H9 (cell line): ENCODE data around the gene NPS. TPM values are rescaled to one million over a fixed set of nuclear protein-coding genes. Genes with fewer than 3 reads are reported as not detected.

ENCODE experiments used
- DNase-seq: peaks from one replicate; pipeline ENCODE4 v3.0.0-alpha.2; 2017
- H2AFZ ChIP-seq: one replicate; pipeline ENCODE4 v1.6.1; 2013; ENCODE audit warnings: mild to moderate bottlenecking, low read length, control low read depth, moderate library complexity
- H2AK5ac ChIP-seq: 2 replicates; pipeline ENCODE4 v1.6.1; 2013; ENCODE audit warnings: low read length, control low read depth, mixed read lengths; ENCODE audit not compliant: insufficient read length
- H2BK120ac ChIP-seq: one replicate; pipeline ENCODE4 v1.6.1; 2013; ENCODE audit warnings: low read depth, mild to moderate bottlenecking, low read length, control low read depth, inconsistent platforms; ENCODE audit not compliant: poor library complexity, severe bottlenecking
- H2BK12ac ChIP-seq: 2 replicates; pipeline ENCODE4 v1.6.1; 2013; ENCODE audit warnings: low read length, control low read depth, mixed read lengths, low read depth; ENCODE audit not compliant: insufficient read length
- H2BK15ac ChIP-seq: 2 replicates; pipeline ENCODE4 v1.6.1; 2013; ENCODE audit warnings: low read depth, low read length, control low read depth
- H2BK20ac ChIP-seq: one replicate; pipeline ENCODE4 v1.6.1; 2013; ENCODE audit warnings: low read depth, mild to moderate bottlenecking, low read length, control low read depth, inconsistent platforms; ENCODE audit not compliant: poor library complexity, severe bottlenecking
- H2BK5ac ChIP-seq: 2 replicates; pipeline ENCODE4 v1.6.1; 2013; ENCODE audit warnings: low read length, control low read depth, mixed read lengths; ENCODE audit not compliant: insufficient read length
- H3K14ac ChIP-seq: 2 replicates; pipeline ENCODE4 v1.6.1; 2013; ENCODE audit warnings: low read length, control low read depth; ENCODE audit not compliant: insufficient read depth
- H3K18ac ChIP-seq: 2 replicates; pipeline ENCODE4 v1.6.1; 2013; ENCODE audit warnings: low read depth, mild to moderate bottlenecking, mixed read lengths, low read length, control low read depth; ENCODE audit not compliant: insufficient read length
- H3K23ac ChIP-seq: 2 replicates; pipeline ENCODE4 v1.6.1; 2013; ENCODE audit warnings: low read length, control low read depth, mixed read lengths, low read depth; ENCODE audit not compliant: insufficient read length
- H3K23me2 ChIP-seq: 2 replicates; pipeline ENCODE4 v1.6.1; 2013; ENCODE audit warnings: low read depth, mild to moderate bottlenecking, mixed read lengths, low read length, control low read depth; ENCODE audit not compliant: insufficient read length, poor library complexity, severe bottlenecking
- H3K27ac ChIP-seq: 2 replicates; pipeline ENCODE4 v1.5.1; 2013; ENCODE audit warnings: low read length, control low read depth, mixed read lengths, low read depth; ENCODE audit not compliant: insufficient read length
- H3K27me3 ChIP-seq: 2 replicates; pipeline ENCODE4 v1.6.1; 2013; ENCODE audit warnings: low read length, control low read depth, inconsistent platforms; ENCODE audit not compliant: insufficient read depth
- H3K4ac ChIP-seq: 2 replicates; pipeline ENCODE4 v1.6.1; 2013; ENCODE audit warnings: low read depth, mild to moderate bottlenecking, control low read depth, inconsistent platforms, low read length, moderate library complexity
- H3K4me1 ChIP-seq: 2 replicates; pipeline ENCODE4 v1.6.1; 2013; ENCODE audit warnings: low read length, control low read depth, inconsistent platforms; ENCODE audit not compliant: insufficient read depth
- H3K4me2 ChIP-seq: 2 replicates; pipeline ENCODE4 v1.6.1; 2013; ENCODE audit warnings: low read length, control low read depth, mixed read lengths; ENCODE audit not compliant: insufficient read length, insufficient read depth
- H3K56ac ChIP-seq: 2 replicates; pipeline ENCODE4 v1.6.1; 2013; ENCODE audit warnings: low read depth, mild to moderate bottlenecking, mixed read lengths, low read length, control low read depth; ENCODE audit not compliant: insufficient read length
- H3K79me1 ChIP-seq: 2 replicates; pipeline ENCODE4 v1.6.1; 2013; ENCODE audit warnings: low read depth, mild to moderate bottlenecking, moderate library complexity, low read length, control low read depth, inconsistent platforms; ENCODE audit not compliant: insufficient read depth, poor library complexity, severe bottlenecking
- H3K79me2 ChIP-seq: 2 replicates; pipeline ENCODE4 v1.6.1; 2013; ENCODE audit warnings: low read length, control low read depth, inconsistent platforms; ENCODE audit not compliant: insufficient read depth
- H3K9ac ChIP-seq: 2 replicates; pipeline ENCODE4 v1.6.1; 2013; ENCODE audit warnings: low read length, control low read depth, mixed read lengths; ENCODE audit not compliant: insufficient read length; ENCODE audit errors: extremely low read depth
- H3K9me3 ChIP-seq: one replicate; pipeline ENCODE4 v1.6.1; 2013; ENCODE audit warnings: low read depth, low read length, inconsistent platforms; ENCODE audit not compliant: control insufficient read depth
- H3T11ph ChIP-seq: one replicate; pipeline ENCODE4 v1.6.1; 2013; ENCODE audit warnings: mild to moderate bottlenecking, low read length, control low read depth, inconsistent platforms
- H4K20me1 ChIP-seq: one replicate; pipeline ENCODE4 v1.6.1; 2013; ENCODE audit not compliant: control insufficient read depth, insufficient read length, insufficient read depth
- H4K5ac ChIP-seq: 2 replicates; pipeline ENCODE4 v1.6.1; 2013; ENCODE audit warnings: low read depth, mild to moderate bottlenecking, mixed read lengths, low read length, control low read depth; ENCODE audit not compliant: insufficient read length
- H4K8ac ChIP-seq: replicated peaks from 2 replicates; pipeline ENCODE4 v1.6.1; 2013; ENCODE audit warnings: low read length, control low read depth, mixed read lengths, low read depth; ENCODE audit not compliant: insufficient read length
- H4K91ac ChIP-seq: 2 replicates; pipeline ENCODE4 v1.6.1; 2013; ENCODE audit warnings: low read depth, mild to moderate bottlenecking, moderate library complexity, mixed read lengths, low read length, control low read depth; ENCODE audit not compliant: insufficient read length
- H3K27ac Mint-ChIP-seq, 3 experiments: 2 replicates in 2 of 3; 3 replicates in 1 of 3; pipeline ENCODE4 v1.8.0; 2020 to 2021; ENCODE audit warnings: mixed read lengths in 3 of 3, mild to moderate bottlenecking in 1 of 3, moderate library complexity in 1 of 3
- H3K27me3 Mint-ChIP-seq: 2 replicates; pipeline ENCODE4 v1.8.0; 2021; ENCODE audit warnings: low read depth, mild to moderate bottlenecking, moderate library complexity, mixed read lengths
- H3K36me3 Mint-ChIP-seq, 3 experiments: 2 replicates in 2 of 3; 3 replicates in 1 of 3; pipeline ENCODE4 v1.8.0; 2020 to 2021; ENCODE audit warnings: low read depth in 3 of 3, mixed read lengths in 3 of 3; ENCODE audit not compliant: insufficient read depth in 1 of 3
- H3K4me1 Mint-ChIP-seq, 2 experiments: 2 replicates each; pipeline ENCODE4 v1.8.0; 2020; ENCODE audit warnings: mixed read lengths in 2 of 2
- H3K4me3 Mint-ChIP-seq, 2 experiments: 2 replicates in 1 of 2; 3 replicates in 1 of 2; pipeline ENCODE4 v1.8.0; 2020 to 2021; ENCODE audit warnings: mild to moderate bottlenecking in 2 of 2, mixed read lengths in 2 of 2, moderate library complexity in 1 of 2
- H3K9me3 Mint-ChIP-seq, 2 experiments: 2 replicates in 1 of 2; 3 replicates in 1 of 2; pipeline ENCODE4 v1.8.0; 2020; ENCODE audit warnings: mild to moderate bottlenecking in 2 of 2, mixed read lengths in 2 of 2, moderate library complexity in 1 of 2
- CTCF ChIP-seq: fragments of 200-600 bp; sonication (generic); conservative IDR thresholded peaks from 3 replicates; pipeline ENCODE4 v1.8.0; 2021; ENCODE audit warnings: antibody characterized with exemption, mild to moderate bottlenecking
- WGBS: extraction: QIAGEN DNeasy Blood & Tissue Kit; methylation state at CpG from one replicate; pipeline ENCODE4 v1.1.7; 2013; ENCODE audit warnings: missing lambda C conversion rate, low lambda C conversion rate, mixed read lengths; ENCODE audit not compliant: insufficient read length; ENCODE audit errors: extremely low coverage; 5-methylcytosine and 5-hydroxymethylcytosine counted together
- total RNA-seq: library from RNA; stranded (reverse); gene quantifications from 2 replicates; pipeline ENCODE4 v1.2.1, GENCODE V29; 2021

Gene NPS
- total RNA-seq, 1 experiment from 2014 or later = not detected

- H2BK15ac ChIP-seq = no peak overlapping the region
- no peak overlapping the region for H3K4me3 Mint-ChIP-seq
- H3K56ac ChIP-seq = no peak overlapping the region
- DNase-seq = no peak
- H2BK20ac ChIP-seq = no peak overlapping the region
- no peak overlapping the region for H3K27ac Mint-ChIP-seq
- no peak overlapping the region for H3K9ac ChIP-seq
- no peaks in the 10 kb centered on the region for H3K23me2 ChIP-seq
- no peaks in the 10 kb centered on the region for H3K79me2 ChIP-seq
- no peaks in the 10 kb centered on the region for H3K27me3 ChIP-seq
- H2AFZ ChIP-seq = no peak overlapping the region
- H3K27me3 Mint-ChIP-seq = no peaks in the 10 kb centered on the region; the same call in 1 of the 2 replicates
- no peak overlapping the region for H2BK12ac ChIP-seq
- no peak overlapping the region for H3K4ac ChIP-seq
- H2BK5ac ChIP-seq = no peak overlapping the region
- no peak overlapping the region for H2AK5ac ChIP-seq
- 0 out of 7 replicates have a peak, but pooled peaks cover 0 to 2% (median 0%) of the 10 kb centered on the region in 3 experiments for H3K36me3 Mint-ChIP-seq
- no peaks in the 10 kb centered on the region for H3K79me1 ChIP-seq
- no peak overlapping the region for H3K18ac ChIP-seq
- no peak overlapping the region for H4K8ac ChIP-seq
- H3K4me1 Mint-ChIP-seq = peaks cover 0 to 3% of the 10 kb centered on the region in 2 experiments; a peak in 1 of 4 replicates
- no peak overlapping the region for H3K23ac ChIP-seq
- no peak overlapping the region for H3K14ac ChIP-seq
- peaks cover 3 to 4% of the 10 kb centered on the region in 2 experiments; a peak in 3 of 5 replicates for H3K9me3 Mint-ChIP-seq
- H4K5ac ChIP-seq = no peak overlapping the region
- WGBS = no CpG with 5 or more reads among the region's 5 CpGs
- H4K20me1 ChIP-seq = no peaks in the 10 kb centered on the region
- no peak overlapping the region for H2BK120ac ChIP-seq
- no peak overlapping the region for H4K91ac ChIP-seq
- TF ChIP-seq CTCF = no peak
- no peak overlapping the region for H3K4me2 ChIP-seq
- no peaks in the 10 kb centered on the region for H3K4me1 ChIP-seq
- no peak overlapping the region for H3T11ph ChIP-seq
- no peaks in the 10 kb centered on the region for H3K9me3 ChIP-seq
- no peak overlapping the region for H3K27ac ChIP-seq
Observed at GRCh38 chr10:127532659-127533058, 16.4 kb upstream of the NPS start.
